GM21381 (cell line): ENCODE results near the gene COL1A1.

Source experiments
- ATAC-seq: cut with Tn5 transposase; IDR thresholded peaks from one replicate; pipeline ENCODE4 v1.9.1; 2021; ENCODE audit warnings: mild to moderate bottlenecking, moderate library complexity; ENCODE audit not compliant: unreplicated experiment

Gene COL1A1

GRCh38 chr17:50174444-50174843 lies 27.0 kb downstream of the COL1A1 start:
- no peak for ATAC-seq

- ATAC-seq, result no peak
These were observed 28.0 kb downstream of the COL1A1 start for GRCh38 chr17:50173335-50173941.

DNA sequence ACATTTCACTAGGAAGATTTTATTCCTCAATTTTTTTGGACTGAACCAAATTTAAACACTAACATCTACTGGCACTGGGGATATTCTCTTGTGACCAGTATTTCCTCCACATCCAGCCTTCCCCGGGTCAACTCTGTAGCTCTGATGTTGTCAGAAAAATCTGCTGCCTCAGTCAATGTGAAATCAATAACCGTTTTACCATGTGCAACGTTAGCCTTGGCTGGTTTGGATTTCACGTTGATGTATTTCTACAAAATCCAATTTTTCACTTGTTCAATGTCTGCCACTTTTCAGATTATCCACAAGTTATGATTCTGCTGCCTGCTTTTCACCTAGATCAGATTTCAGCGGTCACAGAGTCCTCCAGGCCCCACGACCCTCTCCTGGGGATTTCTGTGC lies 28.5 kb downstream of the COL1A1 start:
- no peak for ATAC-seq

DNA sequence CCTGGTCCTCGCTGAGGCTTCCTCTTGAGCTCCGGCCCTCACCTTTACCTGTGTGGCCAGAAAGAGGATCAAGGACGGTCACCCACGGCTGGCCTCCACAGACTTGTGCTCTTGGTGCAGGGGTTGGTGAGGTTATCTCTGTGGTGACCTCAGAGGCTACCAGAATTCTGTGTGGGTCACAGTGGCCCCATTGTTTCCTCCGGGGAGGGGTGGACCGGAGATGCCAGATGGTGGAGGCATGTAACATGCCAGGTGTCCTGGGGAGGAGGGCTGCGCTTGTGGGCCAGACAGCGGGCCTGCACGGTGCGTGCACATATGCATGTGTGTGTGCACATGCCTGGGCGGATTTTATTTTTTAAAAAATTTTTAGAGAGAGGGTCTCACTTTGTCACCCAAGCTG lies 29.3 kb downstream of the COL1A1 start:
- ATAC-seq, result no peak

DNA sequence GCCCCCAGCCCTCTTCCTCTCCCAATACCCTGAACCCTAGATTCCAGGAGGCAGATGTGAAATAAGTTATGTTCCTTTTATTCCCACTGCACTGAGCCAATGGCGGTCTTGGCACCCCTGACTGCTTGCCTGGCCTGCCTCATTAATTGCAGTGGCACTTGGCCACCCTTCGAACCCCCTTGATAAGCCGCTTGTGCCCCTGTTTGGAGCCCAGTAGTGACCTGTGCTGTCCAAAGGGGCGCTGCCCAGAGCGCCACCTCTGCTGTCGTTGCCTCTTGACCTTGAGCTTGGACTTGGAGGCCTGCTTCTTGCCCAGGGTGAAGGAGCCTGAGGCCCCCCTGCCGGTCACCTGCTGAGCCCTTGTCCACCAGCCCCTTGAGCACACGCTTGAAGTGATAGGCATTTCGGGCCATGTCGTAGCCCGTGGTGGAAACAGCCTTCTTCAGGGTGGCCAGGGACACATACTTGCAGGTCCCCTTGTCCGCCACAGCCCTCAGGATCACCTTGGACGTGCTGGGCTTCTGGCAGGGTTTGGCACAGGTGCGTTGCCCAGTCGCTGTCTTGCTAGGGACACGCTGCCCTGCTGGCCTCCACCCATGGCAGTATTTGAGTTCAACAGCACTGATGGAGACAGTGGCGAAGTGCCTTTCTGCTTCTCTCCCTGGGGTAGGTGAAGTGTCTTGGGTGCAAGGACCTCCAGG lies 29.9 kb downstream of the COL1A1 start:
- no peak for ATAC-seq

GRCh38 chr17:50170662-50171370 lies 30.6 kb downstream of the COL1A1 start:
- ATAC-seq, result peak; percentile 58

GRCh38 chr17:50169881-50170459 lies 31.5 kb downstream of the COL1A1 start:
- no peak for ATAC-seq

DNA sequence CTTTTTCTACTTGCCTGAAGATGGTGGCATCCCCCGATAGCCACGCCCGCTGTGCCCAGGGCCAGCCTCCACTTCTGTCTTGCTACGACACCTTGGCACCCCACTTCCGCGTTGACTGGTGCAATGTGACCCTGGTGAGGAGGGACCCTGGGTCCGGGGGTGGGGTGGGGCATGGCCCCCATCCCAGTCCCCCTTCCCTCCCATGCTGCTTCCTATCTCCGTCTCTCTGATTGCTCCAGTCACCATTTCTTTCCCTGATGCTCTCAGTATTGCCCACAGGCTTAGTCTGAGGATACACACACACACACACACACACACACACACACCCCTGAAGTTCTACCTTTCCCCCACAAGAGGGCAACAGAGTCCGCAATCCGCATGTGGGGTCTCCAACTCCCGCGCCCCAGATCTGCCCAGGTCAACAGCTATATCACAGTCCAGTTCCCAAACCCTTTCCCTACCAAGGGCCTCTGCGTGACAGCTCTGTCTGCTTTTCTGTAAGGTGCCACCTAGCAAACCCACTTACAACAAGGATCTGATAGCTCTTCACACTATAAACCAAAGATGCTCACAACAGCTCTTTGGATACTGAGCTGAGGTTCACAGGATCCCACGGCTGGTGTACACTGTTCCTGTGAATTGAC lies 32.2 kb downstream of the COL1A1 start:
- ATAC-seq, result no peak

- no peak for ATAC-seq
These were observed 33.1 kb downstream of the COL1A1 start for GRCh38 chr17:50168319-50168718.

- ATAC-seq, result no peak
These were observed 34.1 kb downstream of the COL1A1 start for GRCh38 chr17:50167371-50167770.

DNA sequence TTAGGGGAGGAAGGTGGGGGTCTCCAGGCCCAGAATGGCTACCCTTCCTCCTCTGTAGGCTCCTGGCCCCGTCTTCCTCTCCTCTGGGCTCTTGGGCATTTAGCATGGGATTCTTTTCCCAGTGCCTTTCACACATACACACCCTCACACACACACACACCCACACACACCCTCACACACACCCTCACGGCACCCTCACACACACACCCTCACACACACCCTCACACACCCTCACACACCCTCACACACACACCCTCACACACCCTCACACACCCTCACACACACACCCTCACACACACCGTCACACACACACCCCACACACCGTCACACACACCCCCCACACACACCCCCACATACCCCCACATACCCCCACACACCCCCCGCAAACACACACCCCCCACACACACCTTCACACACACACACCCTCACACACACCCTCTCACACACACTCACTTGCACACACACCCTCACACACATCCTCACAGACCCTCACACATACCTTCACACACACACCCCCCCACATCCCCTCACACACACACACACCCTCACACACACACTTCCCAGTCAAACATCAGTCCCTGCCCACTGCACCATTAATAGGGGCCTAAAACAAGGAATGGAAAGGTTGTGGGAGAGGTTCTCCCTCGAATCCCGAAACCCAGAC lies 34.8 kb downstream of the COL1A1 start:
- ATAC-seq, result no peak

DNA sequence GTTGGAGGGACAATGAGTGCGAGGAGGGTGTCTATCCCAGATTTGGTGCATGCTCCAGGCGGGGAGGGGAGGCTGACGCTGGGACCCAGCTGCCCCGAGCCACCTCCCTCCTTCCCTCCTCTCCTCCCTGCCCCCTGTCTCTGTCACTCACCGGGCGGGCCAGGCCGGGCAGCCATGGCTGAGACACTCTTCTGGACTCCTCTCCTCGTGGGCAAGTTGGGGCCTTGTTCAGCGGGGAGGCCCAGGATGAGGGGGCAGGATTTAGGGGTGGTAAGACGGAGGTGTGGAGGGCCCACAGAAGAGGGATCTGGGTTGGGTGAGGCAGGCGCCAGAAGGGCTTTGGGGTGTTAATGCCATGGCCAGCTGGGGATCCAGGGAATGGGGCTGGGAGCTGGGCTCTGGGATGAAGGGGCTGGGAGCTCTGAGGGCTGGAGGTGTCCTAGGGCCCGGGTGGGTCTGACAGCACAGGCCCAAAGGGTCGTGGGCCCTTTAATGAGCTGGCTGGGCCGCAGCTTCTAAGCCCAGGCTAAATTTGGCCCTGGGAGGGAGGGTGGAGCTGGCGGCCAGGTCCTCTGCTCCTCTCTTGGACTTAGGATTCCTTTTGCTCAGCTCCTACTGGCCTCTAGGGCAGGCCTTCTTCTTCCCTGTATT lies 35.4 kb downstream of the COL1A1 start, which contains the start of gene SGCA:
SGCA (plus strand) TSS at position 139 of the 651 bp plus-strand sequence; CDS start at position 175, 36 bp downstream.
- no peak for ATAC-seq

DNA sequence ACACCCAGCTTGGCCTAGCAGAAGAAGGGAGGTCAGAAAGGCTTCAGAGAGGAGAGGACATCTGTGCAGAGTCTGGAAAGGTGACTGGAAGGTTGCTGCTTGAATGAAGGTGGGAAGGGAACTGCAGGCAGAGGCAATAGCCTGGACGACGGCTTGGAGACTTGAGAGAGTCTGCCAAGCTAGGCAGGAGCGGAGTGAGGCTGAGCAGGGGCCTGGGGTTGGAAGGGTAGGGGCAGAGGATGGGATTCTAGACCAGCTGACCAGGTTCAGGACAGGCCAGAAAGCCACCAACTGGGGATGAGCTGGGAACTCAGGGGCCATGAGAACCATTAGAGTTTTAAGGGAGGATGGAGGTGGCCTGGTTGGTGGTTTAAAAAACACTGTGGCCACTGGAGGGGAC lies 36.0 kb downstream of the COL1A1 start:
- no peak for ATAC-seq

DNA sequence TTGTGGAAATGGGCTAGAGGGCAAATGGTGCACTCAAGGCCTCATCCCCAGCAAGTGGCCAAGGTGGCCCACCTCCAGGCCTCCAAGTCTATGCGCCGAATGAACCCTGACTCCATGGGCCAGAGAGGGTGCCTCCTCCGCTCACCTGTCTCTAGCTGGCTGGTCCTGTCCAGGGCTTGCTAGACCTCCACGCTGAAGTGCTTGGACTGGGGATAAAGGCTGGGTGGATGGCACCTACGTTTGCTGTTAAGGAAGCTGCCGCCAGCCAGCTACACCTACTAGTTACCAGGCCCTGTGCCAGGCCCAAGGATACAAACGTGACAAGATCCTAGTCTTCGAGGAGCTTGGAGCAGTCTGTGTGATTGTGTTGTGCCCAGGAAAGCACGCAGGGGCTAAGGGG lies 36.4 kb downstream of the COL1A1 start:
- ATAC-seq, result no peak

GRCh38 chr17:50164697-50164988 lies 36.8 kb downstream of the COL1A1 start:
- no peak for ATAC-seq

- ATAC-seq, result no peak
These were observed 37.4 kb downstream of the COL1A1 start for GRCh38 chr17:50163843-50164696.

DNA sequence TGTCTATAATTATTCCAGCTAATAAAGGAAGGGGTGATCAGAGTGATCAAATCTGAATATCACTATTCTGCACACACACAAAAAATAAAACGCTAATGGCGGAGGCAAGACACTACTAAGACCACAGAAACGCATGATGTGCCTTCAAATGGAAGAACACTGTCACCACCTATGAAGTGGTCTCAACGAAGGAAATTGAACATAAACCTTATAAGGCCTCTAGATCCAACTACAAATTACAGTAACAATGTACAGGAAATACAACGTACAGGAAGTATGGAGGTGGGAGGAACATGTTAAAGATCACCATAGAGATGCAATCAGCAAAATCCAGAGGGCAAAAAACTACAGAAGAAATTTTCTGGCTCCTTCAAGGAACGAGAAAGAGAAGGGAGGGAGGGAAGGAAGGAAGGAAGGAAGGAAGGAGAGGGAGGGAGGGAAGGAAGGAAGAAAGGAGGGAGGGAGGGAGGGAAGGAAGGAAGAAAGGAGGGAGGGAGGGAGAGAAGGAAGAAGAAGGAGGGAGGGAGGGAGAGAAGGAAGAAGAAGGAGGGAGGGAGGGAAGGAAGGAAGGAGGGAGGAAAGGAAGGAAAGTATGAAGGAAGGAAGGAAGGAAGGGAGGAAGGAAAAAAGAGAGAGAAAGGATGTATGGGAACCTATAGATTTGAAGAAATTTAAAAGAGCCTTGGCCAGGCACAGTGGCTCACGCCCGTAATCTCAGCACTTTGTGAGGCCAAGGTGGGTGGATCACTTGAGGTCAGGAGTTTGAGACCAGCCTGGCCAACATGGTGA lies 38.8 kb downstream of the COL1A1 start:
- no peak for ATAC-seq

GRCh38 chr17:50161911-50162288 lies 39.5 kb downstream of the COL1A1 start:
- no peak for ATAC-seq
